Omental fat pad (tissue), 4 donors: ENCODE results near the gene MAP3K15. TPM values are rescaled to one million over a fixed set of nuclear protein-coding genes. Genes with fewer than 3 reads are reported as not detected.

ENCODE experiments used
- ATAC-seq: fragments of 150-250 bp; one replicate; pipeline ENCODE4 v1.9.1; 2016; ENCODE audit warnings: mild to moderate bottlenecking, moderate library complexity; ENCODE audit not compliant: low FRiP score
- DNase-seq: peaks from one replicate; pipeline ENCODE4 v3.0.0-alpha.2; 2019; ENCODE audit warnings: low spot score
- CTCF ChIP-seq, 3 donors: fragments of 450-650 bp; IDR thresholded peaks; one replicate each; pipeline ENCODE4 v1.5.1; 2016 to 2017; ENCODE audit warnings: antibody characterized with exemption in 3 of 3, mild to moderate bottlenecking in 3 of 3, moderate library complexity in 2 of 3
- total RNA-seq, 4 donors: library from RNA; depleted of rRNA; stranded (reverse); fragments of >200 nt; gene quantifications; one replicate each; pipeline ENCODE4 v1.1.0, GENCODE V29; 2016

MAP3K15 gene
- total RNA-seq, 4 donors from 2014 or later, result 0.24 to 0.37 (median 0.25) TPM; not detected in 1

DNA sequence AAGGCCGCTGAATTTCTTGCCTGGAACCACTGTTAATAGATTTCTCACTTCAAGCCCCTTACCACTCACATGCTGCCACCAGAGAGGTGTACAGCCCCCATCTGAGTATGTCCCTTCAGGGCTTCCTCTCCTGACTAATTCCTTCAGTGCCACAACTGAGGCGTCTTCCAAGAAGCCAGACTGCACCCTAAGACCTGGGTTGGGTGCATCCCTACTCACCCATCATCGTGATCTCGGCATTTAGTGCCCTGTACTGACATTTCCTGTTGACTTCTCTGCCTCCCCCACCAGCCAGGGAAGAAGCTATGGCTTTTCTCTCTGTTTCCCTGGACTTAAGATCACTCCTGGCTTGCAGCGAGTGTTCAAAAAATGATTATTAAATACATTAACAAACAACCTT is 40.4 kb upstream of the MAP3K15 start:
- no peak for TF ChIP-seq CTCF (IDR thresholded peaks at IDR 0.05)
- DNase-seq, result no peak
- ATAC-seq, result no peak

GRCh38 chrX:19555236-19555635 is 39.9 kb upstream of the MAP3K15 start:
- ATAC-seq (no peak), DNase-seq (no peak)
- no peak for TF ChIP-seq CTCF (IDR thresholded peaks at IDR 0.05)

DNA sequence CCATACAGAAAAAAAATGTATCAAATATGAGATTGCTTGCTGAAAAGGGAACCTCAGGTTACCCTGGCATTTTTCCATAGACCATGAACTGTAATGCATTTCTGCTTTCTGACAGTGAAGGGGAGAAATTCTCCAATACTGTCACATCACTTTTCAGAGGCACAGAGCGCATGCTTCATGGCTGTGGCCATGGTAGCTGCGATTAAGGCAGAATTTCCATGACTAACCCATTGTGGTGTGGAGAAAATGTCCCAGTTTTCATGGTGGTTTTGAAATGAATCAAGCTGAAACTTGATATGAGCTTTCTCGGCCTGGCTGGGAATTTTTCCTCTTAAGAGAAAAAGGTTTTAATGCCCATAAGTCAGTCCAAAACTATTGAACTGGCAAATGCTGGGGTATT is 39.5 kb upstream of the MAP3K15 start:
- TF ChIP-seq CTCF (IDR thresholded peaks at IDR 0.05), result no peak
- ATAC-seq, result no peak

DNA sequence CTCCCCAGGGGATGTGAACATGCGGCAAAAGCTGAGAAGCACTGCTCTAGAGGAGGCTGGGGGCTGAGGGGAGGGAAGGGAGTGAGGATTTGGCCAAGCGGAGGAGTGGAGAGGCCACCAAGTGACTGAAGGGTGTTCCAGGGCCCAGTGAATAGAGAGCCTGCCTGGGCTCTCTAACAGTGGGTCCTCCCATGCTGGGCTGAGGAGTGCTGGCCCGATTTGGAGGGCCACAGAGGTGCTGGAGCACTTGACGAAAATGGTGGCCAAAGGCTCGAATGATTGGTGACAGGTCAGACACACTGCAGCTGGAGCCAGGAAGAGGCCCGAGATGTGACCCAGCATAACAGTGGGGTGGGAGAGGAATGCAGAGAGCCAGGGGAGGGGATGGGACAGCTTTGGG is 37.5 kb upstream of the MAP3K15 start:
- no peak for ATAC-seq
- DNase-seq, result no peak
- no peak for TF ChIP-seq CTCF (IDR thresholded peaks at IDR 0.05)

More for the DNA sequence above, 39.5 kb upstream of the MAP3K15 start:
- DNase-seq, result no peak

DNA sequence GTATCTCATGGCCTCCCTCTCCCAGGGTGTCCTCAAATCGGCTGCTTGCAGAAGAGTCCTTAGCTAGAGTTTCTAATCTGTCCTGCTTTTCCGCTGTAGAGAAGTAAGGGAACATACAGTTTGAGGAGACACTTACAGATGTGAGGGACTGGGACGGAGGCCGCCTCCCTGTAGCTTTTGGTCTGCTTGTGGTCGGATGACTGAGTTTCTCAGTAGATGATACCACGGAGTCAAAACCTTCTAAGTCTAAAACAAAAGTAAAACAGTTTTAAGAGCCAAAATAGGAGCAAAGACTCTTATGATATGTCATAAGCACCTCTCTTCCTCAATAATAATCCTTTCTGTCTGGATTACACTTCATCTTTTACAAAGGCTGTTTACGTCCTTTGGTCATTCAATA is 34.5 kb upstream of the MAP3K15 start:
- DNase-seq (no peak), ATAC-seq (no peak)
- TF ChIP-seq CTCF (IDR thresholded peaks at IDR 0.05), result no peak

DNA sequence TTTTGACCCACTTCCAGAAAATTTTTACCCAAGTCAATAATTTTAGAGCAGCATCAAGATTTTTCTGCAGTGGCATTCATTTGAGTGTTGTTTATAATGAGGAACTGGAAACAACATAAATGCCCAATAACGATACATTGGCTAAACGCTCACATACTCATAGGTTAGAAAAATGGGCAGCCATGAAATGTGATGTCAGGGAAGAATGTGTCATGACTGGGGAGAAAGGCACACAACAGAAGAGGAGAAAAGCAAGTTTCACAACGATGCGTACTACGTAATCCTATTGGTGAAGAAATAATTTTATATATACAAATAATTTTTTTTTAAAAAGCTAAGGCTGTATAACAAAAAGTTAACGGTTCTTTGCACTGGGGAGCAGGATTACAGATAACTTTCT is 33.6 kb upstream of the MAP3K15 start:
- TF ChIP-seq CTCF (IDR thresholded peaks at IDR 0.05), result no peak
- DNase-seq, result no peak
- no peak for ATAC-seq

DNA sequence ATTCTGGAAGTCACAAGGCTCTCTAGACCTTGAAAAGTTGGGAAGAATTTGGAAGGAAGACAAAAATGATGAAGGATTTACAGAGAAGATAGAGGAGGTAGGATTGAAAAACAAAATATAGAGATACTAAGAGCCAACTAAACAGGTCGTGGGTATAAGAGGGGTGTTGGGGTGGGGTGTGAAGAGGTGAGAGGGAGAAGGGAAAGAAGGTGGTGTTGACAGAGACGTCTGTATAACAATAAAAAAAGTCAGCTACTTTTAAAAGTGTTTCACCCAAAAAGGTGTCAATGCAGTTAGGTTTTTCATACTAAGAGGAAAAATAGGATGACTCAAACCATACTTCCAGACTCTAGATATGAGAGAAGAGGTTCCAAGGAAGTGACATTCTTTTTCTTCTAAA is 33.0 kb upstream of the MAP3K15 start:
- TF ChIP-seq CTCF (IDR thresholded peaks at IDR 0.05), result no peak
- no peak for ATAC-seq
- no peak for DNase-seq
